ENCODE measurements around the gene CTDP1. TPM values are rescaled to one million over a fixed set of nuclear protein-coding genes. Genes with fewer than 3 reads are reported as not detected.
A peak's percentile ranks its signal among the peaks of the same experiment; 100 is the strongest.

CTDP1 gene
- total RNA-seq, 2 experiments from 2014 or later: 44.4 to 44.6 TPM

GRCh38 chr18:79662439-79662838 lies 17.2 kb upstream of the CTDP1 start:
- H3K36me3 Mint-ChIP-seq: no peaks in the 10 kb centered on the region
- peaks cover 4% of the 10 kb centered on the region for H3K9me3 Mint-ChIP-seq
- H3K27ac Mint-ChIP-seq: no peak overlapping the region
- peaks cover 7% of the 10 kb centered on the region for H3K27me3 Mint-ChIP-seq
- DNase-seq: no peak
- H3K4me3 Mint-ChIP-seq: no peak overlapping the region
- H3K4me1 Mint-ChIP-seq: no peaks in the 10 kb centered on the region

- Mint-ChIP-seq H3K4me3 (no peak overlapping the region), H3K27me3 (peaks cover 7% of the 10 kb centered on the region), H3K27ac (no peak overlapping the region), H3K4me1 (no peaks in the 10 kb centered on the region), H3K9me3 (peaks cover 4% of the 10 kb centered on the region), H3K36me3 (no peaks in the 10 kb centered on the region)
- DNase-seq: no peak
These were observed 15.0 kb upstream of the CTDP1 start for GRCh38 chr18:79664525-79665125.

GRCh38 chr18:79668203-79668602 lies 11.4 kb upstream of the CTDP1 start:
- no peak for DNase-seq
- peaks cover 4% of the 10 kb centered on the region for H3K27me3 Mint-ChIP-seq
- no peak overlapping the region for H3K27ac Mint-ChIP-seq
- no peak overlapping the region for H3K4me3 Mint-ChIP-seq
- H3K4me1 Mint-ChIP-seq: no peaks in the 10 kb centered on the region
- H3K9me3 Mint-ChIP-seq: peaks cover 4% of the 10 kb centered on the region
- H3K36me3 Mint-ChIP-seq: peaks cover 1% of the 10 kb centered on the region

- Mint-ChIP-seq H3K4me1 (peaks cover 13% of the 10 kb centered on the region), H3K27ac (no peak overlapping the region)
These were observed 6.9 kb upstream of the CTDP1 start for GRCh38 chr18:79672490-79673276.

GRCh38 chr18:79677221-79677620 lies 2.4 kb upstream of the CTDP1 start:
- H3K4me3 Mint-ChIP-seq: peak overlapping the region; percentile 90
- H3K9me3 Mint-ChIP-seq: peaks cover 2% of the 10 kb centered on the region
- peaks cover 33% of the 10 kb centered on the region for H3K4me1 Mint-ChIP-seq
- peaks cover 48% of the 10 kb centered on the region for H3K36me3 Mint-ChIP-seq
- no peak overlapping the region for H3K27ac Mint-ChIP-seq
- DNase-seq: no peak
- H3K27me3 Mint-ChIP-seq: no peaks in the 10 kb centered on the region

More at GRCh38 chr18:79672490-79673276, 6.9 kb upstream of the CTDP1 start:
- no peaks in the 10 kb centered on the region for H3K27me3 Mint-ChIP-seq
- peaks cover 25% of the 10 kb centered on the region for H3K36me3 Mint-ChIP-seq
- H3K9me3 Mint-ChIP-seq: peaks cover 2% of the 10 kb centered on the region
- H3K4me3 Mint-ChIP-seq: no peak overlapping the region
- DNase-seq: no peak

- Mint-ChIP-seq H3K4me1 (peaks cover 39% of the 10 kb centered on the region), H3K27ac (no peak overlapping the region), H3K36me3 (peaks cover 54% of the 10 kb centered on the region), H3K9me3 (peaks cover 2% of the 10 kb centered on the region), H3K27me3 (no peaks in the 10 kb centered on the region), H3K4me3 (peak overlapping the region; percentile 90)
- no peak for DNase-seq
These were observed 1.8 kb upstream of the CTDP1 start for GRCh38 chr18:79677840-79678239.

GRCh38 chr18:79678665-79679551 lies 695 bp upstream of the CTDP1 start:
- Mint-ChIP-seq H3K27ac (peak overlapping the region; percentile 99), H3K27me3 (no peaks in the 10 kb centered on the region), H3K9me3 (peaks cover 2% of the 10 kb centered on the region), H3K4me1 (peaks cover 50% of the 10 kb centered on the region), H3K36me3 (peaks cover 60% of the 10 kb centered on the region), H3K4me3 (peak overlapping the region; percentile 90)
- peak; percentile 99 for DNase-seq

GRCh38 chr18:79680100-79680879 lies 687 bp downstream of the CTDP1 start:
- Mint-ChIP-seq H3K27me3 (no peaks in the 10 kb centered on the region), H3K4me1 (peaks cover 64% of the 10 kb centered on the region), H3K9me3 (peaks cover 2% of the 10 kb centered on the region), H3K27ac (peak overlapping the region; percentile 85), H3K4me3 (peak overlapping the region; percentile 85), H3K36me3 (peaks cover 60% of the 10 kb centered on the region)
- DNase-seq: peak; percentile 56

GRCh38 chr18:79680891-79681339 lies 1.3 kb downstream of the CTDP1 start:
- Mint-ChIP-seq H3K4me3 (peak overlapping the region; percentile 85), H3K36me3 (peaks cover 55% of the 10 kb centered on the region), H3K27ac (peak overlapping the region; percentile 85), H3K9me3 (peaks cover 2% of the 10 kb centered on the region), H3K4me1 (peaks cover 67% of the 10 kb centered on the region), H3K27me3 (no peaks in the 10 kb centered on the region)
- DNase-seq: no peak

- H3K36me3 Mint-ChIP-seq: peaks cover 51% of the 10 kb centered on the region
- H3K27ac Mint-ChIP-seq: peak overlapping the region; percentile 85
- no peaks in the 10 kb centered on the region for H3K27me3 Mint-ChIP-seq
- H3K4me3 Mint-ChIP-seq: peak overlapping the region; percentile 85
- DNase-seq: peak; percentile 60
- H3K9me3 Mint-ChIP-seq: peaks cover under 1% of the 10 kb centered on the region
- H3K4me1 Mint-ChIP-seq: peaks cover 67% of the 10 kb centered on the region
These were observed 2.1 kb downstream of the CTDP1 start for GRCh38 chr18:79681484-79682387.

GRCh38 chr18:79682481-79682880 lies 2.9 kb downstream of the CTDP1 start:
- no peaks in the 10 kb centered on the region for H3K9me3 Mint-ChIP-seq
- H3K36me3 Mint-ChIP-seq: peaks cover 44% of the 10 kb centered on the region
- H3K27me3 Mint-ChIP-seq: no peaks in the 10 kb centered on the region
- peak overlapping the region; percentile 85 for H3K4me3 Mint-ChIP-seq
- peaks cover 61% of the 10 kb centered on the region for H3K4me1 Mint-ChIP-seq
- DNase-seq: no peak
- H3K27ac Mint-ChIP-seq: peak overlapping the region; percentile 85

GRCh38 chr18:79682894-79683625 lies 3.5 kb downstream of the CTDP1 start:
- H3K4me1 Mint-ChIP-seq: peaks cover 60% of the 10 kb centered on the region
- DNase-seq: peak; percentile 65
- no peaks in the 10 kb centered on the region for H3K27me3 Mint-ChIP-seq
- peak overlapping the region; percentile 85 for H3K4me3 Mint-ChIP-seq
- H3K27ac Mint-ChIP-seq: peak overlapping the region; percentile 85
- no peaks in the 10 kb centered on the region for H3K9me3 Mint-ChIP-seq
- peaks cover 40% of the 10 kb centered on the region for H3K36me3 Mint-ChIP-seq
